Liver (tissue), 3 donors: Measurements from ENCODE around the gene MYG1.

Experiments
- ATF3 ChIP-seq: IDR thresholded peaks from 2 replicates; pipeline ENCODE4 v1.6.1; 2016; ENCODE audit warnings: antibody characterized with exemption
- CTCF ChIP-seq: fragments of 150-350 bp; IDR thresholded peaks from 2 replicates; pipeline ENCODE4 v1.5.1; 2017; ENCODE audit warnings: improper control_type of control experiment, low read depth, low read length; ENCODE audit not compliant: missing input control
- HNF4A ChIP-seq, 2 donors: conservative IDR thresholded peaks; 2 replicates each; pipeline ENCODE4 v1.6.1; 2016; ENCODE audit warnings: antibody characterized with exemption in 2 of 2, mild to moderate bottlenecking in 2 of 2
- MAX ChIP-seq: IDR thresholded peaks from 2 replicates; pipeline ENCODE4 v1.6.1; 2016; ENCODE audit warnings: antibody characterized with exemption
- NR2F2 ChIP-seq: IDR thresholded peaks from 2 replicates; pipeline ENCODE4 v1.6.1; 2016; ENCODE audit warnings: antibody characterized with exemption
- REST ChIP-seq: IDR thresholded peaks from 2 replicates; pipeline ENCODE4 v1.6.1; 2016; ENCODE audit warnings: antibody characterized with exemption, mild to moderate bottlenecking
- SP1 ChIP-seq: IDR thresholded peaks from 2 replicates; pipeline ENCODE4 v1.6.1; 2018; ENCODE audit warnings: antibody characterized with exemption, mild to moderate bottlenecking
- donor health status: healthy.
- donor health status: healthy.

GRCh38 chr12:53334822-53335221, 35.3 kb downstream of the MYG1 start:
- TF ChIP-seq HNF4A (conservative IDR thresholded peaks at IDR 0.05), result no peak
- no peak for TF ChIP-seq CTCF
- TF ChIP-seq REST, result no peak
- TF ChIP-seq SP1, result no peak
- no peak for TF ChIP-seq NR2F2
- TF ChIP-seq MAX, result no peak
- no peak for TF ChIP-seq ATF3
